Tibial nerve (tissue), 4 donors: ENCODE measurements around the gene SYT3. TPM values are rescaled to one million over a fixed set of nuclear protein-coding genes. Genes with fewer than 3 reads are reported as not detected.

ENCODE experiments used
- DNase-seq, 2 donors: peaks; one replicate each; pipeline ENCODE4 v3.0.0-alpha.2; 2019; ENCODE audit warnings: low spot score in 2 of 2
- H3K27ac ChIP-seq, 4 donors: fragments of 200-600 bp; sonication (generic) in 3 of 4; one replicate each; pipeline ENCODE4 v1.5.1; 2017 to 2019; ENCODE audit warnings: mild to moderate bottlenecking in 1 of 4
- H3K27me3 ChIP-seq, 2 donors: fragments of 200-600 bp; sonication (generic) in 1 of 2; one replicate each; pipeline versions ENCODE4 v1.5.1 to v1.6.0; 2017 to 2019
- H3K36me3 ChIP-seq, 3 donors: fragments of 200-600 bp; sonication (generic); one replicate each; pipeline ENCODE4 v1.5.1; 2018 to 2019
- H3K4me1 ChIP-seq, 4 donors: fragments of 200-600 bp; sonication (generic) in 3 of 4; one replicate each; pipeline ENCODE4 v1.5.1; 2017 to 2019
- H3K4me3 ChIP-seq, 4 donors: fragments of 200-600 bp; sonication (generic) in 3 of 4; one replicate each; pipeline ENCODE4 v1.5.1; 2017 to 2019; ENCODE audit warnings: mild to moderate bottlenecking in 1 of 4, moderate library complexity in 1 of 4
- H3K9me3 ChIP-seq, 4 donors: fragments of 200-600 bp; sonication (generic) in 3 of 4; one replicate each; pipeline ENCODE4 v1.5.1; 2017 to 2019
- CTCF ChIP-seq, 5 experiments: fragments of 200-600 bp in 3 of 5; fragments of 450-650 bp in 2 of 5; sonication (generic) in 3 of 5; IDR thresholded peaks; one replicate each; pipeline ENCODE4 v1.5.1; 2016 to 2019; ENCODE audit warnings: antibody characterized with exemption in 5 of 5, mild to moderate bottlenecking in 3 of 5, moderate library complexity in 2 of 5
- EP300 ChIP-seq, 2 donors: sonication (generic); formaldehyde crosslinking; IDR thresholded peaks; one replicate each; pipeline ENCODE4 v1.6.1; 2017; ENCODE audit warnings: antibody characterized with exemption in 2 of 2, mild to moderate bottlenecking in 1 of 2
- POLR2A ChIP-seq, 2 donors: fragments of 450-650 bp; IDR thresholded peaks; one replicate each; pipeline ENCODE4 v1.6.1; 2017; ENCODE audit warnings: antibody characterized with exemption in 2 of 2, mild to moderate bottlenecking in 2 of 2, moderate library complexity in 2 of 2
- WGBS, 2 donors: methylation state at CpG; one replicate each; pipeline ENCODE4 v1.1.5; 2018; 5-methylcytosine and 5-hydroxymethylcytosine counted together
- total RNA-seq, 4 donors: library from RNA; depleted of rRNA; stranded (reverse); fragments of >200 nt; gene quantifications; one replicate each; pipeline ENCODE4 v1.1.0, GENCODE V29; 2016

Gene SYT3
- total RNA-seq, 4 donors from 2014 or later = not detected

- Histone ChIP-seq H3K4me3 (no peak overlapping the region), H3K9me3 (peaks cover 0 to 9% (median 0%) of the 10 kb centered on the region in 4 donors), H3K4me1 (peaks cover 0 to 18% (median 3%) of the 10 kb centered on the region in 4 donors), H3K27me3 (peaks cover 0 to 87% of the 10 kb centered on the region in 2 donors), H3K27ac (no peak overlapping the region), H3K36me3 (no peaks in the 10 kb centered on the region)
- WGBS, 2 donors = 64 to 68% methylated on average over 10 of the region's 10 CpGs
- TF ChIP-seq POLR2A (IDR thresholded peaks at IDR 0.05) (no peak), EP300 (IDR thresholded peaks at IDR 0.05) (no peak), CTCF (IDR thresholded peaks at IDR 0.05) (no peak)
- no peak for DNase-seq
These were observed 21.3 kb upstream of the SYT3 start for GRCh38 chr19:50661023-50661422.

- H3K27me3 ChIP-seq = peaks cover 0 to 85% of the 10 kb centered on the region in 2 donors
These were observed 20.3 kb upstream of the SYT3 start for GRCh38 chr19:50660088-50660366.

GRCh38 chr19:50659318-50660087, 19.8 kb upstream of the SYT3 start:
- H3K4me1 ChIP-seq = peaks cover 0 to 18% (median 3%) of the 10 kb centered on the region in 4 donors

More at GRCh38 chr19:50660088-50660366, 20.3 kb upstream of the SYT3 start:
- H3K36me3 ChIP-seq = no peaks in the 10 kb centered on the region
- no peak for DNase-seq
- WGBS, 2 donors = 22 to 25% methylated on average over 6 of the region's 6 CpGs
- H3K4me3 ChIP-seq = no peak overlapping the region
- TF ChIP-seq POLR2A (IDR thresholded peaks at IDR 0.05) = no peak
- TF ChIP-seq EP300 (IDR thresholded peaks at IDR 0.05) = no peak
- TF ChIP-seq CTCF (IDR thresholded peaks at IDR 0.05) = no peak
- H3K4me1 ChIP-seq = peaks cover 0 to 18% (median 3%) of the 10 kb centered on the region in 4 donors
- peaks cover 0 to 17% (median 0%) of the 10 kb centered on the region in 4 donors for H3K9me3 ChIP-seq
- H3K27ac ChIP-seq = no peak overlapping the region

GRCh38 chr19:50658441-50659317, 19.0 kb upstream of the SYT3 start:
- Histone ChIP-seq H3K4me1 (peaks cover 0 to 18% (median 3%) of the 10 kb centered on the region in 4 donors), H3K9me3 (peaks cover 0 to 21% (median 0%) of the 10 kb centered on the region in 4 donors), H3K27me3 (peaks cover 0 to 74% of the 10 kb centered on the region in 2 donors), H3K4me3 (peak overlapping the region in 1 of 4 donors; percentile 41), H3K36me3 (no peaks in the 10 kb centered on the region), H3K27ac (peak overlapping the region in 2 of 4 donors; percentile 36 to 61)
- TF ChIP-seq CTCF (IDR thresholded peaks at IDR 0.05) (no peak), EP300 (IDR thresholded peaks at IDR 0.05) (no peak), POLR2A (IDR thresholded peaks at IDR 0.05) (peak in 1 of 2 donors; percentile 6)
- WGBS, 2 donors = 4% methylated on average over 38 to 44 of the region's 67 CpGs
- peak in 1 of 2 donors; percentile 16 for DNase-seq

More at GRCh38 chr19:50659318-50660087, 19.8 kb upstream of the SYT3 start:
- WGBS, 2 donors = 2% methylated on average over 32 of the region's 37 CpGs
- Histone ChIP-seq H3K4me3 (peak overlapping the region in 1 of 4 donors; percentile 41), H3K27me3 (peaks cover 0 to 79% of the 10 kb centered on the region in 2 donors), H3K36me3 (no peaks in the 10 kb centered on the region), H3K9me3 (peaks cover 0 to 19% (median 0%) of the 10 kb centered on the region in 4 donors), H3K27ac (no peak overlapping the region)
- DNase-seq = no peak
- TF ChIP-seq CTCF (IDR thresholded peaks at IDR 0.05) (no peak), POLR2A (IDR thresholded peaks at IDR 0.05) (no peak), EP300 (IDR thresholded peaks at IDR 0.05) (no peak)
